Astrocyte (in vitro differentiated cells and primary cell): ENCODE measurements around the gene SLIT3. TPM values are rescaled to one million over a fixed set of nuclear protein-coding genes. Genes with fewer than 3 reads are reported as not detected.

Experiments used
- DNase-seq: peaks from one replicate; pipeline ENCODE4 v3.0.0-alpha.2; 2010; ENCODE audit warnings: low read depth
- FAIRE-seq: peaks from 2 replicates; lab custom pipeline; 2011; peaks lifted over from hg19 to GRCh38; lab: Jason Lieb, UNC
- H2AFZ ChIP-seq: 2 replicates; pipeline ENCODE4 v1.6.0; 2012; ENCODE audit warnings: low read depth, low read length, inconsistent platforms
- H3K27ac ChIP-seq: 2 replicates; pipeline ENCODE4 v1.5.1; 2011; ENCODE audit warnings: low read depth, low read length, inconsistent platforms
- H3K27me3 ChIP-seq: 2 replicates; pipeline ENCODE4 v1.6.0; 2011; ENCODE audit warnings: low read length, inconsistent platforms; ENCODE audit not compliant: insufficient read depth
- H3K36me3 ChIP-seq: 2 replicates; pipeline ENCODE4 v1.5.1; 2011; ENCODE audit warnings: low read length, inconsistent platforms; ENCODE audit not compliant: insufficient read depth
- H3K4me1 ChIP-seq: 2 replicates; pipeline ENCODE4 v1.5.1; 2011; ENCODE audit warnings: low read length, inconsistent platforms; ENCODE audit not compliant: insufficient read depth
- H3K4me2 ChIP-seq: 2 replicates; pipeline ENCODE4 v1.6.0; 2012; ENCODE audit warnings: low read length, inconsistent platforms
- H3K4me3 ChIP-seq: 2 replicates; pipeline ENCODE4 v1.5.1; 2011; ENCODE audit warnings: low read depth, mild to moderate bottlenecking, low read length, inconsistent platforms; ENCODE audit not compliant: insufficient read depth
- H3K79me2 ChIP-seq: 2 replicates; pipeline ENCODE4 v1.6.0; 2012; ENCODE audit warnings: mild to moderate bottlenecking, low read length, inconsistent platforms; ENCODE audit not compliant: insufficient read depth
- H3K9ac ChIP-seq: 2 replicates; pipeline ENCODE4 v1.6.0; 2012; ENCODE audit warnings: mild to moderate bottlenecking, low read length, inconsistent platforms
- H3K9me3 ChIP-seq: 2 replicates; pipeline ENCODE4 v1.5.1; 2012; ENCODE audit warnings: low read depth, mild to moderate bottlenecking, low read length, inconsistent platforms; ENCODE audit not compliant: insufficient read depth
- H4K20me1 ChIP-seq: 2 replicates; pipeline ENCODE4 v1.6.0; 2012; ENCODE audit warnings: low read length, inconsistent platforms; ENCODE audit not compliant: insufficient read depth
- H3K27ac Mint-ChIP-seq: one replicate; pipeline ENCODE4 v1.8.0; 2021; ENCODE audit warnings: mild to moderate bottlenecking, mixed read lengths; ENCODE audit not compliant: unreplicated experiment
- H3K27me3 Mint-ChIP-seq: one replicate; pipeline ENCODE4 v1.8.0; 2021; ENCODE audit warnings: low read depth, mixed read lengths; ENCODE audit not compliant: unreplicated experiment
- H3K36me3 Mint-ChIP-seq: one replicate; pipeline ENCODE4 v1.8.0; 2021; ENCODE audit warnings: low read depth, mixed read lengths; ENCODE audit not compliant: unreplicated experiment
- H3K4me1 Mint-ChIP-seq: one replicate; pipeline ENCODE4 v1.8.0; 2021; ENCODE audit warnings: low read depth, mixed read lengths; ENCODE audit not compliant: unreplicated experiment
- H3K4me3 Mint-ChIP-seq: one replicate; pipeline ENCODE4 v1.8.0; 2021; ENCODE audit warnings: mild to moderate bottlenecking, moderate library complexity, mixed read lengths; ENCODE audit not compliant: unreplicated experiment
- H3K9me3 Mint-ChIP-seq: one replicate; pipeline ENCODE4 v1.8.0; 2021; ENCODE audit warnings: mild to moderate bottlenecking, mixed read lengths; ENCODE audit not compliant: unreplicated experiment
- EZH2 ChIP-seq: IDR thresholded peaks from 2 replicates; pipeline ENCODE4 v1.6.1; 2012; ENCODE audit warnings: mild to moderate bottlenecking, low read length, inconsistent platforms; ENCODE audit not compliant: insufficient read depth
- total RNA-seq: library from RNA; stranded (reverse); gene quantifications from 2 replicates; pipeline ENCODE4 v1.2.1, GENCODE V29; 2021
- TF ChIP-seq, protein P1 (sequence below): IDR thresholded peaks from 2 replicates; pipeline ENCODE4 v1.5.1; 2011; ENCODE audit warnings: low read depth, mild to moderate bottlenecking, inconsistent platforms, low read length, moderate library complexity; ENCODE audit not compliant: insufficient read depth

The SLIT3 gene
- total RNA-seq, 1 donor from 2014 or later = 20.7 TPM

DNA sequence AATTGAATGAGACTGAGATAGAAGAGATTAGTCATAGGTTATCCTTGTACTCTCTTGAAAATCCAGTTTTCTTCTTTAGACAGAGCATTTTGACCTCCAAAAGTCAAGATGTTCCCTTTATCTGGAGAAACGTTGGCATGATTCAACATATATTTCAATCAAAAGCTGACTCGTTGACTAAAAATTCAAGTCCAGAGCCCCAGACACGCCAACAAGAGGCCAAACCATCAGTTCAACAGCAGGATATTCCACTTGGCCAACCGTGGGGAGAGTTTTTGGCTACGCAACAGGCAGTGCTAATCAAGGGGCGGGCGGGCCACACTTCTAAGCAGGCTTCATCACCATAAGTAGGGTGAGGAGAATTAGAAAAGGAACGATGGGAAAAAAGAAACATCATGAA is 119.1 kb downstream of the SLIT3 start:
- H3K4me3 Mint-ChIP-seq = no peak overlapping the region
- Histone ChIP-seq H3K9me3 (no peaks in the 10 kb centered on the region), H3K79me2 (no peaks in the 10 kb centered on the region), H4K20me1 (no peaks in the 10 kb centered on the region), H3K4me2 (no peak overlapping the region), H2AFZ (no peak overlapping the region), H3K4me3 (no peak overlapping the region), H3K36me3 (no peaks in the 10 kb centered on the region), H3K9ac (no peak overlapping the region), H3K4me1 (no peaks in the 10 kb centered on the region), H3K27ac (no peak overlapping the region), H3K27me3 (no peaks in the 10 kb centered on the region)
- DNase-seq = peak; percentile 52
- no peaks in the 10 kb centered on the region for H3K27me3 Mint-ChIP-seq
- no peaks in the 10 kb centered on the region for H3K36me3 Mint-ChIP-seq
- no peaks in the 10 kb centered on the region for H3K9me3 Mint-ChIP-seq
- peaks cover 14% of the 10 kb centered on the region for H3K4me1 Mint-ChIP-seq
- FAIRE-seq = no peak
- H3K27ac Mint-ChIP-seq = no peak overlapping the region
- TF ChIP-seq EZH2 = no peak
- TF ChIP-seq, protein P1, sequence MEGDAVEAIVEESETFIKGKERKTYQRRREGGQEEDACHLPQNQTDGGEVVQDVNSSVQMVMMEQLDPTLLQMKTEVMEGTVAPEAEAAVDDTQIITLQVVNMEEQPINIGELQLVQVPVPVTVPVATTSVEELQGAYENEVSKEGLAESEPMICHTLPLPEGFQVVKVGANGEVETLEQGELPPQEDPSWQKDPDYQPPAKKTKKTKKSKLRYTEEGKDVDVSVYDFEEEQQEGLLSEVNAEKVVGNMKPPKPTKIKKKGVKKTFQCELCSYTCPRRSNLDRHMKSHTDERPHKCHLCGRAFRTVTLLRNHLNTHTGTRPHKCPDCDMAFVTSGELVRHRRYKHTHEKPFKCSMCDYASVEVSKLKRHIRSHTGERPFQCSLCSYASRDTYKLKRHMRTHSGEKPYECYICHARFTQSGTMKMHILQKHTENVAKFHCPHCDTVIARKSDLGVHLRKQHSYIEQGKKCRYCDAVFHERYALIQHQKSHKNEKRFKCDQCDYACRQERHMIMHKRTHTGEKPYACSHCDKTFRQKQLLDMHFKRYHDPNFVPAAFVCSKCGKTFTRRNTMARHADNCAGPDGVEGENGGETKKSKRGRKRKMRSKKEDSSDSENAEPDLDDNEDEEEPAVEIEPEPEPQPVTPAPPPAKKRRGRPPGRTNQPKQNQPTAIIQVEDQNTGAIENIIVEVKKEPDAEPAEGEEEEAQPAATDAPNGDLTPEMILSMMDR = no peak

DNA sequence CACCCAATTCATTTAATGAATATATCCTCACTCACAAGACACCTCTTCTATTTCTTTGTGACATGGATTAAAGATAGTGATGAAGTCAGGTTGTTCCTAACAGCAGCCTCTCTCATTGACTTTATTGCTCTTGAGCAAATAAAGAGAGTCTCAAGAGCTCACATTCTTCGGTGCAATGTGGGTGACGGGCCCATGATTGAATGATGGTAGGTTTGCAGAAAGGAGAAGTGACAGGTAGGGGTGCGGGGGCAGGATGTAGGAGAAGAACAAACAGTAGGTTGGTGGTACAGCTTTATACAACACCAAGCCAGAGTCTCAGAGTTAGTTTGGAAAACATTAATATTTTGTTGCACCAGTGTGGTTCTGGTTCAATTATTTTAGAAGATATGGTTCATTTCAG is 122.2 kb downstream of the SLIT3 start:
- H3K9me3 Mint-ChIP-seq = no peaks in the 10 kb centered on the region
- peaks cover 2% of the 10 kb centered on the region for H3K36me3 Mint-ChIP-seq
- peaks cover 5% of the 10 kb centered on the region for H3K4me1 Mint-ChIP-seq
- FAIRE-seq (no peak), DNase-seq (no peak)
- Histone ChIP-seq H4K20me1 (no peaks in the 10 kb centered on the region), H3K4me1 (no peaks in the 10 kb centered on the region), H3K4me3 (no peak overlapping the region), H3K9me3 (no peaks in the 10 kb centered on the region), H3K4me2 (no peak overlapping the region), H3K9ac (no peak overlapping the region), H3K79me2 (no peaks in the 10 kb centered on the region), H3K27me3 (no peaks in the 10 kb centered on the region), H3K27ac (no peak overlapping the region), H3K36me3 (no peaks in the 10 kb centered on the region), H2AFZ (no peak overlapping the region)
- TF ChIP-seq, protein P1 = no peak
- no peak for TF ChIP-seq EZH2
- H3K27ac Mint-ChIP-seq = no peak overlapping the region
- no peaks in the 10 kb centered on the region for H3K27me3 Mint-ChIP-seq
- H3K4me3 Mint-ChIP-seq = no peak overlapping the region

DNA sequence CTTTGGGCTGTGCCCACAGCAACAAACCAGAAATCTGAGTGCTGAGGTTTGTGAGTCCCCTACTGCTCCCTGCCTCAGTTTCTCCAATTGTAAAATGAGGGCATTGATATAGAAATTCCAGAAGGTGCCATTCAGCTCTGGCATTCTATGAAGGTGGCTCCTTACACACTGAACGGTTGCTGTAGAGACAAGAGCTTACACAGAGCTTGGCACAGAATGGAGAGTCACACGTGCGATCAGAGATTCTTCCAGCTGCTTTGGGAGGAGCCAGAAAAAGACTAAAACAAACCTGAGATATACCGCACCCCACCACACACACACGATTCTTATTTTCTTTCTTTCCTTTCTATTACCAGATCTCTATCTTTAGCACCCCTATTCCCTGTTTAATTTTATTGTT is 122.7 kb downstream of the SLIT3 start:
- H3K4me2 ChIP-seq = no peak overlapping the region
- no peak for DNase-seq
- Mint-ChIP-seq H3K9me3 (no peaks in the 10 kb centered on the region), H3K36me3 (peaks cover 2% of the 10 kb centered on the region), H3K4me1 (peaks cover 4% of the 10 kb centered on the region), H3K27me3 (no peaks in the 10 kb centered on the region), H3K4me3 (no peak overlapping the region), H3K27ac (no peak overlapping the region)
- H3K36me3 ChIP-seq = no peaks in the 10 kb centered on the region
- no peak overlapping the region for H3K4me3 ChIP-seq
- H3K79me2 ChIP-seq = no peaks in the 10 kb centered on the region
- no peak overlapping the region for H3K9ac ChIP-seq
- H3K4me1 ChIP-seq = no peaks in the 10 kb centered on the region
- H2AFZ ChIP-seq = no peak overlapping the region
- no peak for TF ChIP-seq EZH2
- TF ChIP-seq, protein P1 = no peak
- H3K27ac ChIP-seq = no peak overlapping the region
- FAIRE-seq = no peak
- H3K27me3 ChIP-seq = no peaks in the 10 kb centered on the region
- no peaks in the 10 kb centered on the region for H3K9me3 ChIP-seq
- no peaks in the 10 kb centered on the region for H4K20me1 ChIP-seq
